ENCODE results near the gene RBM18.

DNA sequence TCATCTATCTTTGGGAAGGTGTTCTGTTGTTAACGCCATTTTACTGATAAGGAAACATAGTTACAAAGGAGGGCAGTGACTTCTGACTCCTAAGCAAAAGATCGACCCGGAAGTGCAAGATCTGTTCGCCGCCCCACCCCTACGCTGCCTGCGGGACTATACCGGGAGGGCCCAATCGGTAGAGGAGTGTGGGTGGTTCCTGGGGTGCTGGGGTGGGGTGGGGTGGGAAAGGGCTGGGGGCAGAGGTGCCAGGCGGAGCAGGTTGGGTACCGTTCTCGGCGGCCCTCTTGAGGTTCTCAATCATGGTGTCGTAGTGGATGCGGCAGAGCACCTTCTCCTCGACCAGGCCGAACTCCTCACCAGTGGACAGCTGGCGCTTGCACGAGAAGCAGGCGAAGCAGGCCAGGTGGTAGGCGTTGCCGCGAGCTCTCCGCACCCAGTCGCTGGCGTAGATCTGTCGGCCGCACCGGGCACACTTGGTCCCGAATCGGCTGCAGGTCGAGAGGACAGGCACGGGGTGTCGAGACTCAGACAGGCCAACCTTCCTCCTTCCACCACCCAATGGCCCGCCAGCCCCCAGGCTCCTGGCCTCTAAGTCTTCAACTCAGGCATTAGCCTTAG, 47.7 kb downstream of the RBM18 start:
- no peak for TF ChIP-seq SUZ12 (IDR thresholded peaks at IDR 0.05; ENCODE audit: extremely low read depth, insufficient read depth, insufficient read length)
- TF ChIP-seq YY1 (IDR thresholded peaks at IDR 0.05; ENCODE audit: insufficient read depth, insufficient read length), result no peak
- TF ChIP-seq ZNF274 (IDR thresholded peaks at IDR 0.05; ENCODE audit: low read depth, low read length), result no peak
